ENCODE results near the gene NTM.

- no peak for TF ChIP-seq EP300 (IDR thresholded peaks at IDR 0.05)
- TF ChIP-seq CTCF (IDR thresholded peaks at IDR 0.05): no peak
- no peak for TF ChIP-seq POLR2A (IDR thresholded peaks at IDR 0.05)
Observed at GRCh38 chr11:132052342-132052741, 681.9 kb downstream of the NTM start.
